Activated T-helper 2 cell treated with anti-CD3 and anti-CD28 coated beads, Interferon-gamma antibody, Interleukin-2, Interleukin-4, amounts not matched to agents 10 μg/mL and 5 μg/mL and 100 μg/mL, durations not matched to agents 14 hours and 24 hours and 36 hours (primary cell): ENCODE results near the gene IGFL3. TPM values are rescaled to one million over a fixed set of nuclear protein-coding genes. Genes with fewer than 3 reads are reported as not detected.
"Not testable (repeated sequence)": the region's sequence is repeated elsewhere in the genome, so short reads cannot be mapped to it uniquely, and the experiment has no call there.

Experiments used
- DNase-seq: peaks from one replicate; pipeline ENCODE4 v3.0.0; 2021; ENCODE audit warnings: low spot score
- H3K27ac Mint-ChIP-seq: one replicate; pipeline ENCODE4 v1.8.0; 2021; ENCODE audit warnings: mixed read lengths
- H3K27me3 Mint-ChIP-seq: one replicate; pipeline ENCODE4 v1.8.0; 2021; ENCODE audit warnings: low read depth, mixed read lengths
- H3K36me3 Mint-ChIP-seq: one replicate; pipeline ENCODE4 v1.8.0; 2021; ENCODE audit warnings: low read depth, mixed read lengths
- H3K4me1 Mint-ChIP-seq: one replicate; pipeline ENCODE4 v1.8.0; 2021; ENCODE audit warnings: low read depth, mixed read lengths
- H3K4me3 Mint-ChIP-seq: one replicate; pipeline ENCODE4 v1.8.0; 2021; ENCODE audit warnings: low read depth, mild to moderate bottlenecking, moderate library complexity, mixed read lengths
- H3K9me3 Mint-ChIP-seq: one replicate; pipeline ENCODE4 v1.8.0; 2021; ENCODE audit warnings: mixed read lengths
- intact Hi-C: fragments of 100-400 bp; cut with micrococcal nuclease; formaldehyde crosslinking; loops from one replicate; pipeline ENCODE4 v1.15.1; 2023
- total RNA-seq: library from RNA; stranded (reverse); gene quantifications from 2 replicates; pipeline ENCODE4 v1.2.3, GENCODE V29; 2022

IGFL3 gene
- not detected in 2 replicates for total RNA-seq

DNA sequence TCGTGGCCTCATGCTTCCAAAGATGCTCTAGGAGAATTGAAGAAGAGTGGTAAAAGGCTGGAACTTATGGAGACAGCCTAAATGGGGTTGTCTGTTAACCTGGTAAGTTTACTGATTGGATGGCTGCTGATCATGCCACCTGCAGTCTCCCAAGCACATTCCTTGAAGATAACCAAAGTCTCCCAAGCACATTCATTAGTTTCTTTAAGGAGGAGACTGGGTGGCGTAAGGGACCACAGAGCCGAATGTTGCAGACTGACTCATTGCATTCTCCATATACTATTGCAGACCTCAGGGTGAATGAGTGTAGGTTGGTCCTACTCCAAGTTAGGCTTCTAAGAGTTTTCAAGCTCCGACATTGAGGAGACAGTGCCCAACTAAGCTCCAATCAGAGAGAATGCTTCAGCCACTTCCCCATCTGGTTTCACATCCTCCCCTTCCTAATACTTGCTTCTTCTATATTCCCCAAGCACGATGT is at the start of gene IGFL3:
Gene IGFL3, minus strand, starts transcription at position 51 of the 478 bp plus-strand sequence. Its CDS starts 39 bp downstream, at position 12.
- Mint-ChIP-seq H3K36me3 (no peaks in the 10 kb centered on the region), H3K4me1 (no peaks in the 10 kb centered on the region), H3K27me3 (peaks cover 58% of the 10 kb centered on the region), H3K4me3 (no peak within 1 kb of the TSS), H3K27ac (no peak within 1 kb of the TSS), H3K9me3 (no peaks in the 10 kb centered on the region)
- no peak for DNase-seq
- intact Hi-C loops, result no loop called here

DNA sequence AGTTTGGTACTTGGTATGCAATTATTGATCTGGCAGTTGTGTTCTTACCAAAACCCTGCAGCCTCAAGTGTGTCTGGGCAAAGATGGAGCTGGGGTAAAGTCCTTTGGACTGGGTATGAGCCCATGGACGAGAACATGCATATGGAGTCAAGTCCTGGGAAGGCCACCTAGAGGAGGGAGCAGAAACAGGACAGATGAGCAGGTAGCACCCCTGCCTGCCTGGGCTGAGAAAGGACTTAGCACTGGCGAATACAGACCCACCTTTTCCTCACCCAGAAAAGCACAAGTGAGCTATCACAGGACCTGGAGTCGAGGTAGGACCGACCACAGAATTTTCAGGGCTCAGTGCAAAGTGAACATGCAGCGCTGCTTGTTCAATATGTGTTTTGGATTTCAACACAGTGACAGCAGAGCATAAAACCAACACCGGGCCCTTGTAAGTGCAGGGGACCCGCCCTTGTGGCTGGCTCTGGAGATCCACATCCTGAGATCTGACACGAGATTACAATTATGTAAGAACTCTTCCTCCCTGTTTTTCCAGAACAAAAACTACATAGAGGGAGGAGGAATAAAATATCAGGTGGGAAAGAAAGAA is 49.5 kb upstream of the IGFL3 start:
- intact Hi-C loops, result no loop called here
- Mint-ChIP-seq H3K9me3 (no peaks in the 10 kb centered on the region), H3K4me1 (peaks cover 4% of the 10 kb centered on the region), H3K36me3 (no peaks in the 10 kb centered on the region), H3K27me3 (peaks cover 37% of the 10 kb centered on the region), H3K27ac (no peak overlapping the region), H3K4me3 (no peak overlapping the region)
- no peak for DNase-seq

- no peak for DNase-seq
- Mint-ChIP-seq H3K9me3 (peaks cover 10% of the 10 kb centered on the region), H3K27me3 (peaks cover 16% of the 10 kb centered on the region), H3K4me1 (no peaks in the 10 kb centered on the region), H3K27ac (no peak overlapping the region), H3K36me3 (no peaks in the 10 kb centered on the region), H3K4me3 (no peak overlapping the region)
- intact Hi-C loops, result no loop called here
Observed at GRCh38 chr19:46162731-46163130, 38.2 kb upstream of the IGFL3 start.

DNA sequence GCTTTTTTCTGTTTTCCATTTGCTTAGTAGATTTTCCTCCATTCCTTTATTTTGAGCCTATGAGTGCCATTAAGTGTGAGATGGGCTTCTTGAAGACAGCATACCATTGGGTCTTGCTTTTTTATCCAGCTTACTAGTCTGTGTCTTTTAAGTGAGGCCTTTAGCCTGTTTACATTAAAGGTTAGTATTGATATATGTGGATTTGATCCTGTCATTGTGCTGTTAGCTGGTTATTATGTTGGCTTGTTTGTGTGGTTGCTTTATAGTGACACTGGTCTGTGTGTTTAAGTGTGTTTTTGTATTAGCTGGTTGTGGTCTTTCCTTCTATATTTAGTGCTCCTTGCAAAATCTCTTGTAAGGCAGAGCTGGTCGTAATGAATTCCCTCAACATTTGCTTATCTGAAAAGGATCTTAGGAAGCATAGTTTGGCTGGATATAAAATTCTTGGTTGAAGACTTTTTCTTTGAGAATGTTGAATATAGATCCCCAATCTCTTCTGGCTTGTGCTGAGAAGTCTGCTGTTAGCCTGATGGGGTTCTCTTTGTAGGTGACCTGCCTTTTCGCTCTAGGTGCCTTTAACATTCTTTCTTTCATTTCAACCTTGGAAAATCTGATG is 37.3 kb upstream of the IGFL3 start:
- H3K27me3 Mint-ChIP-seq, result peaks cover 20% of the 10 kb centered on the region

GRCh38 chr19:46160233-46160775 is 35.8 kb upstream of the IGFL3 start:
- intact Hi-C loops, result no loop called here
- Mint-ChIP-seq H3K4me1 (no peaks in the 10 kb centered on the region), H3K27me3 (peaks cover 26% of the 10 kb centered on the region), H3K4me3 (no peak overlapping the region), H3K27ac (no peak overlapping the region), H3K9me3 (peaks cover 10% of the 10 kb centered on the region), H3K36me3 (no peaks in the 10 kb centered on the region)
- DNase-seq, result no peak

More for the DNA sequence above, 37.3 kb upstream of the IGFL3 start:
- intact Hi-C loops, H3K9me3 Mint-ChIP-seq, H3K27ac Mint-ChIP-seq, H3K4me3 Mint-ChIP-seq, H3K36me3 Mint-ChIP-seq, H3K4me1 Mint-ChIP-seq, DNase-seq: not testable (repeated sequence)

- Mint-ChIP-seq H3K27me3 (peaks cover 26% of the 10 kb centered on the region), H3K4me1 (no peaks in the 10 kb centered on the region), H3K36me3 (no peaks in the 10 kb centered on the region), H3K27ac (no peak overlapping the region), H3K9me3 (peaks cover 10% of the 10 kb centered on the region), H3K4me3 (no peak overlapping the region)
- no peak for DNase-seq
- intact Hi-C loops, result no loop called here
Observed at GRCh38 chr19:46159418-46160232, 35.1 kb upstream of the IGFL3 start.

DNA sequence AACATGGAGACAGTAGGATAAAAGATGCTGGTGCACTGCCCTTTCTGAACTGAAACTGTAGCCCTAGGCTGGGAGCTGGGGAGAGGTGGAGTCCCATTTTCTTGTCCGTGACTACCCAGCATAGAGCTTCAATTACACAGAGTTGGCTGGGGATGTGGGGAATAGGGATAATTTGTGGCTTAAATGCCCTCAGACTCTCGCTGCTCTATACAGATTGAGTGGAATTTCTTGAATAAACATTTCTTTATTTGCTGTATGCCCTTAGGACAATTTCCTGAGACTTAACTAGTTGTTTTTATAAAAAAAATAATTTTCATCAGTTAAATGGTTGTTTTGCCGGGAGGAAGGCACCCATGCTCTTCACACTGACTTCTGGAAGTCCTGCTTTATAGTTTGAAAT is 30.7 kb upstream of the IGFL3 start:
- H3K4me3 Mint-ChIP-seq, result no peak overlapping the region
- DNase-seq, result no peak
- H3K9me3 Mint-ChIP-seq, result no peaks in the 10 kb centered on the region
- intact Hi-C loops, result no loop called here
- peaks cover 40% of the 10 kb centered on the region for H3K27me3 Mint-ChIP-seq
- no peaks in the 10 kb centered on the region for H3K4me1 Mint-ChIP-seq
- no peak overlapping the region for H3K27ac Mint-ChIP-seq
- no peaks in the 10 kb centered on the region for H3K36me3 Mint-ChIP-seq

DNA sequence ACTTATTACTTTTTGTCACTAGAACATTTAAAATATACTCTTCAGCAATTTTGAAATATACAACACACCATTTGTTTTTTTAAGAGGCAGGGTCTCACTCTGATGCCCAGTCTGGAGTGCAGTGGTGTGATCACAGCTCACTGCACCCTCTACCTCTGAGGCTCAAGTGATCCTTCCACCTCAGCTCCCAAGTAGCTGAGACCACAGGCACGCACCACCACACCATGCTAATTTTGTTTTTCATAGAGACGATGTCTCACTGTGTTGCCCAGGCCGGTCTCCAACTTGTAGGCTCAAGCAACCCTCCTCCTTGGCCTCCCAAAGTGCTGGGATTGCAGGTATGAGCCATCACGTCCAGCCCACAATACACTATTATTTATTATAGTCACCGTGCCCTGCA is 26.1 kb upstream of the IGFL3 start:
- Mint-ChIP-seq H3K4me3 (no peak overlapping the region), H3K9me3 (no peaks in the 10 kb centered on the region), H3K4me1 (peaks cover 3% of the 10 kb centered on the region), H3K27me3 (peaks cover 46% of the 10 kb centered on the region), H3K27ac (no peak overlapping the region), H3K36me3 (no peaks in the 10 kb centered on the region)
- DNase-seq, result no peak
- intact Hi-C loops, result no loop called here

GRCh38 chr19:46147791-46148288 is 23.4 kb upstream of the IGFL3 start, which contains the start of gene IGFL2:
Gene IGFL2, plus strand, starts transcription at chr19:46148238. Its CDS starts 41 bp downstream, at chr19:46148279.
- Mint-ChIP-seq H3K9me3 (no peaks in the 10 kb centered on the region), H3K27ac (no peak within 1 kb of the TSS), H3K36me3 (no peaks in the 10 kb centered on the region), H3K27me3 (peaks cover 46% of the 10 kb centered on the region), H3K4me3 (no peak within 1 kb of the TSS), H3K4me1 (peaks cover 3% of the 10 kb centered on the region)
- DNase-seq, result no peak
- intact Hi-C loops, result no loop called here

DNA sequence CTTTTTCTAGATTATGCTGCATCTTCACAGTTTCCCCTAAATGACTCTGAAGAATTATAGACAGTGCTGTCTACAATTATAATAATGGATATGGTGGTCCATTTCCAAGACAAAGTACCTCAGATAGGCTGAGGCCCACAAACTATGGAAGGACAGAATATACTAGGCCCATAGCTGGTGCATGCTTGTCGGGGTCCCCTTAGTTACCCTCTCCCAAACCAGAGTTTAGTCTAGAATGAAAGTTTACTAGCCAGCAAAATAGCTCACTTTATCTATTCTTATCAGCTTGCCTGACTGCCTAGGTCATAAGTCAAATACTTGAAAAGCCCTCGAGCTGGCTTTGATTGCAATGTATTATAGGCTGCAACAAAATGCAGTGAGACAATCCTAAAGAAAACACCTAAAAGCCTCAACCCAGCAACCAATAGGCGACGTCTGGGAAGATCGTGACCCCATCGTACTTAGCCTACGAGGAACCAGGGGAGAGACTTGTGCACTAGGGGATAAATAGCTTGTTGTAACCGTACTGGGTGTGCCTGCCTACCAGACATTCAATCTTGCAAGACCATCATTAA is 22.8 kb upstream of the IGFL3 start:
- Mint-ChIP-seq H3K27ac (no peak overlapping the region), H3K36me3 (no peaks in the 10 kb centered on the region), H3K9me3 (no peaks in the 10 kb centered on the region), H3K27me3 (peaks cover 43% of the 10 kb centered on the region), H3K4me1 (peaks cover 3% of the 10 kb centered on the region), H3K4me3 (no peak overlapping the region)
- DNase-seq, result no peak
- intact Hi-C loops, result no loop called here

DNA sequence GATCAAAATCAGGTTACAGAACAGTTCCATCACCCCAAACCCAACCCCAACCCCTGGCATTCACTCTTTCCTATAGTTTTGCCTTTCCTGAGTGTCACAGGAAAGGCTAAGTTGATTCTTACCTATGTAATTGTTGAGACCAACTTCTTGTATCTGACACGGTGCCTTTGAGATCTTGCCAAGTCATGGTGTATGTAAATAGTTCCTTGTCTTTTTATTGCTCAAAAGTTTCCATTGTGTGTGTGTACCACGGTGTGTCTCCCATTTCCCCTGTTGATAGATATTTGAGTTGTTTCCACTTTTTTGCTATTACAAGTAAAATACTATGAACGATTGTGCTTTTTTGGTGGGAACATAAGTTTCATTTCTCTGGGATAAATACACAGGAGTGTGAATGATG is 20.3 kb upstream of the IGFL3 start:
- no peak for DNase-seq
- no peaks in the 10 kb centered on the region for H3K9me3 Mint-ChIP-seq
- no peak overlapping the region for H3K4me3 Mint-ChIP-seq
- peaks cover 3% of the 10 kb centered on the region for H3K4me1 Mint-ChIP-seq
- intact Hi-C loops, result no loop called here
- peaks cover 38% of the 10 kb centered on the region for H3K27me3 Mint-ChIP-seq
- no peak overlapping the region for H3K27ac Mint-ChIP-seq
- no peaks in the 10 kb centered on the region for H3K36me3 Mint-ChIP-seq

DNA sequence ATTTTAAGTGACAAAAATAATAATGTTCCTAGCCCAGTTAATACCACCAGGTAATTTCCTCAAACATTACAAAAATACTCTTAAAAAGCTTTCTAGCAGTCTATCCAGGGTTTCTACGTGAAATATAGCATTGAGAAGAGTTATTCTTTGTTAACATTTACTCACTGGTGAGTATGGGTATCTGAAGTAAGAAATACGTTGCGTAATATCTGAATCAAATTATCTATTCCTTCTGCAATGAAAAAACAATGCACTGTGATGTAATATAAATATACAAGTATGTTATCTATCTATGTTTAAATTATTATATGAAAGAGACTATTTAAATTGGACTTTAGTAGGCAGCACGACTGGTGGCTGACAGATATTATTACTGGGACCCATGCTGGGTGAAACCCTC is 17.8 kb upstream of the IGFL3 start:
- Mint-ChIP-seq H3K4me3 (no peak overlapping the region), H3K9me3 (no peaks in the 10 kb centered on the region), H3K27me3 (peaks cover 25% of the 10 kb centered on the region)

More for the DNA sequence above, 17.8 kb upstream of the IGFL3 start:
- intact Hi-C loops, result no loop called here
- H3K27ac Mint-ChIP-seq, result no peak overlapping the region
- no peaks in the 10 kb centered on the region for H3K36me3 Mint-ChIP-seq
- H3K4me1 Mint-ChIP-seq, result peaks cover 6% of the 10 kb centered on the region
- DNase-seq, result no peak
